GM23338 (cell line): ENCODE measurements around the gene ADAT2. TPM values are rescaled to one million over a fixed set of nuclear protein-coding genes. Genes with fewer than 3 reads are reported as not detected.

Experiments
- ATAC-seq: fragments of 200-7000 bp; cut with Tn5 transposase; 3 replicates; pipeline ENCODE4 v1.9.1; 2020
- DNase-seq: peaks from one replicate; pipeline ENCODE4 v3.0.0-alpha.2; 2015; ENCODE audit warnings: low spot score
- H2AFZ ChIP-seq: fragments of 200-600 bp; sonication (generic); 2 replicates; pipeline ENCODE4 v1.8.0; 2016; ENCODE audit warnings: antibody characterized with exemption, mild to moderate bottlenecking, moderate library complexity
- H3F3A ChIP-seq: fragments of 200-600 bp; sonication (generic); replicated peaks from 2 replicates; pipeline ENCODE4 v1.8.0; 2017; ENCODE audit warnings: antibody characterized with exemption, mixed run types, low read depth
- H3K27ac ChIP-seq: fragments of 200-600 bp; sonication (generic); 2 replicates; pipeline ENCODE4 v1.6.1; 2016; ENCODE audit warnings: low read depth
- H3K27me3 ChIP-seq: fragments of 200-600 bp; sonication (generic); 2 replicates; pipeline ENCODE4 v1.8.0; 2016; ENCODE audit warnings: mild to moderate bottlenecking, mixed run types, moderate library complexity; ENCODE audit not compliant: insufficient read depth
- H3K36me3 ChIP-seq: fragments of 200-600 bp; sonication (generic); 2 replicates; pipeline ENCODE4 v1.8.0; 2016; ENCODE audit warnings: mild to moderate bottlenecking; ENCODE audit not compliant: insufficient read depth
- H3K4me1 ChIP-seq: fragments of 200-600 bp; sonication (generic); 2 replicates; pipeline ENCODE4 v1.8.0; 2016; ENCODE audit warnings: mild to moderate bottlenecking, moderate library complexity; ENCODE audit not compliant: insufficient read depth
- H3K4me2 ChIP-seq: fragments of 200-600 bp; sonication (generic); 2 replicates; pipeline ENCODE4 v1.7.1; 2017; ENCODE audit warnings: mixed run types
- H3K4me3 ChIP-seq: fragments of 200-600 bp; sonication (generic); 2 replicates; pipeline ENCODE4 v1.6.1; 2016; ENCODE audit warnings: mixed run types
- H3K79me2 ChIP-seq: fragments of 200-600 bp; sonication (generic); replicated peaks from 2 replicates; pipeline ENCODE4 v1.8.0; 2017; ENCODE audit warnings: mild to moderate bottlenecking; ENCODE audit not compliant: insufficient read depth
- H3K9me2 ChIP-seq: fragments of 200-600 bp; sonication (generic); 2 replicates; pipeline ENCODE4 v1.8.0; 2017; ENCODE audit not compliant: insufficient read depth
- H4K20me1 ChIP-seq: fragments of 200-600 bp; sonication (generic); replicated peaks from 2 replicates; pipeline ENCODE4 v1.8.0; 2017; ENCODE audit warnings: mild to moderate bottlenecking; ENCODE audit not compliant: insufficient read depth
- H3K27ac Mint-ChIP-seq: 2 replicates; pipeline ENCODE4 v1.8.0; 2020; ENCODE audit warnings: inconsistent platforms, mild to moderate bottlenecking, moderate library complexity, mixed read lengths
- H3K27me3 Mint-ChIP-seq: 3 replicates; pipeline ENCODE4 v1.8.0; 2022; ENCODE audit warnings: low read depth, mild to moderate bottlenecking, moderate library complexity, mixed read lengths, inconsistent platforms; ENCODE audit not compliant: insufficient read depth, poor library complexity
- H3K36me3 Mint-ChIP-seq: 3 replicates; pipeline ENCODE4 v1.8.0; 2021; ENCODE audit warnings: low read depth, mild to moderate bottlenecking, inconsistent platforms, moderate library complexity, mixed read lengths
- H3K4me1 Mint-ChIP-seq: 3 replicates; pipeline ENCODE4 v1.8.0; 2020; ENCODE audit warnings: mild to moderate bottlenecking, inconsistent platforms, mixed read lengths
- H3K4me3 Mint-ChIP-seq: 3 replicates; pipeline ENCODE4 v1.8.0; 2021; ENCODE audit warnings: moderate library complexity, mild to moderate bottlenecking, inconsistent platforms, mixed read lengths
- H3K9me3 Mint-ChIP-seq: 3 replicates; pipeline ENCODE4 v1.8.0; 2020; ENCODE audit warnings: moderate library complexity, mild to moderate bottlenecking, inconsistent platforms, mixed read lengths
- CREB1 ChIP-seq: fragments of 250-450 bp; sonication (Bioruptor Pico); IDR thresholded peaks from 2 replicates; pipeline ENCODE4 v1.5.0; 2020; ENCODE audit warnings: low read depth, mild to moderate bottlenecking, moderate library complexity
- EZH2 ChIP-seq: fragments of 200-600 bp; sonication (generic); IDR thresholded peaks from one replicate; pipeline ENCODE4 v1.8.0; 2017; ENCODE audit warnings: antibody characterized with exemption, mild to moderate bottlenecking, low read depth; ENCODE audit not compliant: unreplicated experiment
- EZH2phosphoT487 ChIP-seq: fragments of 200-600 bp; sonication (generic); IDR thresholded peaks from one replicate; pipeline ENCODE4 v1.8.1; 2018; ENCODE audit warnings: antibody characterized with exemption; ENCODE audit not compliant: unreplicated experiment
- POLR2AphosphoS5 ChIP-seq: IDR thresholded peaks from 2 replicates; pipeline ENCODE4 v1.6.1; 2016; ENCODE audit warnings: antibody characterized with exemption, low read depth
- polyA plus RNA-seq: library from polyadenylated mRNA; unstranded; fragments of >200 nt; fragmentation: Nextera tagmentation; extraction: Ambion mirVana; gene quantifications from 2 replicates; pipeline ENCODE4 v1.2.1, GENCODE V29; 2016
- total RNA-seq: library from RNA; depleted of rRNA; stranded (reverse); fragments of >200 nt; shearing (Covaris generic); gene quantifications from 2 replicates; pipeline ENCODE4 v1.2.3, GENCODE V29; 2014
- TF ChIP-seq, protein P1 (sequence below), 2 experiments: fragments of 200-600 bp in 1 of 2; sonication (generic) in 1 of 2; conservative IDR thresholded peaks; 2 replicates each; pipeline versions ENCODE4 v1.5.1 to v1.6.1; 2016 to 2017; ENCODE audit warnings: antibody characterized with exemption in 2 of 2, low read depth in 2 of 2, mild to moderate bottlenecking in 2 of 2, moderate library complexity in 1 of 2
- TF ChIP-seq, protein P2 (sequence below): IDR thresholded peaks from one replicate; pipeline ENCODE4 v1.6.1; 2018; ENCODE audit warnings: antibody characterized with exemption; ENCODE audit not compliant: unreplicated experiment
- TF ChIP-seq, protein P3 (sequence below): fragments of 250-450 bp; sonication (Bioruptor Pico); IDR thresholded peaks from 2 replicates; pipeline ENCODE4 v1.5.0; 2020; ENCODE audit warnings: mild to moderate bottlenecking, moderate library complexity

ADAT2 gene
- total and polyA plus RNA-seq, 2 experiments from 2014 or later: 7.4 to 13.7 TPM

GRCh38 chr6:143399176-143399575 is 51.3 kb downstream of the ADAT2 start:
- H4K20me1 ChIP-seq: no peaks in the 10 kb centered on the region
- Mint-ChIP-seq H3K27ac (no peak overlapping the region), H3K9me3 (no peaks in the 10 kb centered on the region), H3K4me3 (no peak overlapping the region), H3K27me3 (no peaks in the 10 kb centered on the region), H3K4me1 (peaks cover 35% of the 10 kb centered on the region), H3K36me3 (no peaks in the 10 kb centered on the region)
- no peak for ATAC-seq
- H3K27me3 ChIP-seq: no peaks in the 10 kb centered on the region
- H3K27ac ChIP-seq: no peak overlapping the region
- 0 out of 2 replicates have a peak, but pooled peaks cover 5% of the 10 kb centered on the region for H3K9me2 ChIP-seq
- H2AFZ ChIP-seq: peak overlapping the region; percentile 81
- TF ChIP-seq, protein P1, sequence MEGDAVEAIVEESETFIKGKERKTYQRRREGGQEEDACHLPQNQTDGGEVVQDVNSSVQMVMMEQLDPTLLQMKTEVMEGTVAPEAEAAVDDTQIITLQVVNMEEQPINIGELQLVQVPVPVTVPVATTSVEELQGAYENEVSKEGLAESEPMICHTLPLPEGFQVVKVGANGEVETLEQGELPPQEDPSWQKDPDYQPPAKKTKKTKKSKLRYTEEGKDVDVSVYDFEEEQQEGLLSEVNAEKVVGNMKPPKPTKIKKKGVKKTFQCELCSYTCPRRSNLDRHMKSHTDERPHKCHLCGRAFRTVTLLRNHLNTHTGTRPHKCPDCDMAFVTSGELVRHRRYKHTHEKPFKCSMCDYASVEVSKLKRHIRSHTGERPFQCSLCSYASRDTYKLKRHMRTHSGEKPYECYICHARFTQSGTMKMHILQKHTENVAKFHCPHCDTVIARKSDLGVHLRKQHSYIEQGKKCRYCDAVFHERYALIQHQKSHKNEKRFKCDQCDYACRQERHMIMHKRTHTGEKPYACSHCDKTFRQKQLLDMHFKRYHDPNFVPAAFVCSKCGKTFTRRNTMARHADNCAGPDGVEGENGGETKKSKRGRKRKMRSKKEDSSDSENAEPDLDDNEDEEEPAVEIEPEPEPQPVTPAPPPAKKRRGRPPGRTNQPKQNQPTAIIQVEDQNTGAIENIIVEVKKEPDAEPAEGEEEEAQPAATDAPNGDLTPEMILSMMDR (conservative IDR thresholded peaks at IDR 0.05; ENCODE audit: low read depth in 2 of 2): no peak
- TF ChIP-seq POLR2AphosphoS5 (no peak), EZH2 (no peak), EZH2phosphoT487 (no peak), CREB1 (CRISPR knock-in tag) (no peak)
- TF ChIP-seq, protein P2, sequence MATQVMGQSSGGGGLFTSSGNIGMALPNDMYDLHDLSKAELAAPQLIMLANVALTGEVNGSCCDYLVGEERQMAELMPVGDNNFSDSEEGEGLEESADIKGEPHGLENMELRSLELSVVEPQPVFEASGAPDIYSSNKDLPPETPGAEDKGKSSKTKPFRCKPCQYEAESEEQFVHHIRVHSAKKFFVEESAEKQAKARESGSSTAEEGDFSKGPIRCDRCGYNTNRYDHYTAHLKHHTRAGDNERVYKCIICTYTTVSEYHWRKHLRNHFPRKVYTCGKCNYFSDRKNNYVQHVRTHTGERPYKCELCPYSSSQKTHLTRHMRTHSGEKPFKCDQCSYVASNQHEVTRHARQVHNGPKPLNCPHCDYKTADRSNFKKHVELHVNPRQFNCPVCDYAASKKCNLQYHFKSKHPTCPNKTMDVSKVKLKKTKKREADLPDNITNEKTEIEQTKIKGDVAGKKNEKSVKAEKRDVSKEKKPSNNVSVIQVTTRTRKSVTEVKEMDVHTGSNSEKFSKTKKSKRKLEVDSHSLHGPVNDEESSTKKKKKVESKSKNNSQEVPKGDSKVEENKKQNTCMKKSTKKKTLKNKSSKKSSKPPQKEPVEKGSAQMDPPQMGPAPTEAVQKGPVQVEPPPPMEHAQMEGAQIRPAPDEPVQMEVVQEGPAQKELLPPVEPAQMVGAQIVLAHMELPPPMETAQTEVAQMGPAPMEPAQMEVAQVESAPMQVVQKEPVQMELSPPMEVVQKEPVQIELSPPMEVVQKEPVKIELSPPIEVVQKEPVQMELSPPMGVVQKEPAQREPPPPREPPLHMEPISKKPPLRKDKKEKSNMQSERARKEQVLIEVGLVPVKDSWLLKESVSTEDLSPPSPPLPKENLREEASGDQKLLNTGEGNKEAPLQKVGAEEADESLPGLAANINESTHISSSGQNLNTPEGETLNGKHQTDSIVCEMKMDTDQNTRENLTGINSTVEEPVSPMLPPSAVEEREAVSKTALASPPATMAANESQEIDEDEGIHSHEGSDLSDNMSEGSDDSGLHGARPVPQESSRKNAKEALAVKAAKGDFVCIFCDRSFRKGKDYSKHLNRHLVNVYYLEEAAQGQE: no peak
- TF ChIP-seq, protein P3, sequence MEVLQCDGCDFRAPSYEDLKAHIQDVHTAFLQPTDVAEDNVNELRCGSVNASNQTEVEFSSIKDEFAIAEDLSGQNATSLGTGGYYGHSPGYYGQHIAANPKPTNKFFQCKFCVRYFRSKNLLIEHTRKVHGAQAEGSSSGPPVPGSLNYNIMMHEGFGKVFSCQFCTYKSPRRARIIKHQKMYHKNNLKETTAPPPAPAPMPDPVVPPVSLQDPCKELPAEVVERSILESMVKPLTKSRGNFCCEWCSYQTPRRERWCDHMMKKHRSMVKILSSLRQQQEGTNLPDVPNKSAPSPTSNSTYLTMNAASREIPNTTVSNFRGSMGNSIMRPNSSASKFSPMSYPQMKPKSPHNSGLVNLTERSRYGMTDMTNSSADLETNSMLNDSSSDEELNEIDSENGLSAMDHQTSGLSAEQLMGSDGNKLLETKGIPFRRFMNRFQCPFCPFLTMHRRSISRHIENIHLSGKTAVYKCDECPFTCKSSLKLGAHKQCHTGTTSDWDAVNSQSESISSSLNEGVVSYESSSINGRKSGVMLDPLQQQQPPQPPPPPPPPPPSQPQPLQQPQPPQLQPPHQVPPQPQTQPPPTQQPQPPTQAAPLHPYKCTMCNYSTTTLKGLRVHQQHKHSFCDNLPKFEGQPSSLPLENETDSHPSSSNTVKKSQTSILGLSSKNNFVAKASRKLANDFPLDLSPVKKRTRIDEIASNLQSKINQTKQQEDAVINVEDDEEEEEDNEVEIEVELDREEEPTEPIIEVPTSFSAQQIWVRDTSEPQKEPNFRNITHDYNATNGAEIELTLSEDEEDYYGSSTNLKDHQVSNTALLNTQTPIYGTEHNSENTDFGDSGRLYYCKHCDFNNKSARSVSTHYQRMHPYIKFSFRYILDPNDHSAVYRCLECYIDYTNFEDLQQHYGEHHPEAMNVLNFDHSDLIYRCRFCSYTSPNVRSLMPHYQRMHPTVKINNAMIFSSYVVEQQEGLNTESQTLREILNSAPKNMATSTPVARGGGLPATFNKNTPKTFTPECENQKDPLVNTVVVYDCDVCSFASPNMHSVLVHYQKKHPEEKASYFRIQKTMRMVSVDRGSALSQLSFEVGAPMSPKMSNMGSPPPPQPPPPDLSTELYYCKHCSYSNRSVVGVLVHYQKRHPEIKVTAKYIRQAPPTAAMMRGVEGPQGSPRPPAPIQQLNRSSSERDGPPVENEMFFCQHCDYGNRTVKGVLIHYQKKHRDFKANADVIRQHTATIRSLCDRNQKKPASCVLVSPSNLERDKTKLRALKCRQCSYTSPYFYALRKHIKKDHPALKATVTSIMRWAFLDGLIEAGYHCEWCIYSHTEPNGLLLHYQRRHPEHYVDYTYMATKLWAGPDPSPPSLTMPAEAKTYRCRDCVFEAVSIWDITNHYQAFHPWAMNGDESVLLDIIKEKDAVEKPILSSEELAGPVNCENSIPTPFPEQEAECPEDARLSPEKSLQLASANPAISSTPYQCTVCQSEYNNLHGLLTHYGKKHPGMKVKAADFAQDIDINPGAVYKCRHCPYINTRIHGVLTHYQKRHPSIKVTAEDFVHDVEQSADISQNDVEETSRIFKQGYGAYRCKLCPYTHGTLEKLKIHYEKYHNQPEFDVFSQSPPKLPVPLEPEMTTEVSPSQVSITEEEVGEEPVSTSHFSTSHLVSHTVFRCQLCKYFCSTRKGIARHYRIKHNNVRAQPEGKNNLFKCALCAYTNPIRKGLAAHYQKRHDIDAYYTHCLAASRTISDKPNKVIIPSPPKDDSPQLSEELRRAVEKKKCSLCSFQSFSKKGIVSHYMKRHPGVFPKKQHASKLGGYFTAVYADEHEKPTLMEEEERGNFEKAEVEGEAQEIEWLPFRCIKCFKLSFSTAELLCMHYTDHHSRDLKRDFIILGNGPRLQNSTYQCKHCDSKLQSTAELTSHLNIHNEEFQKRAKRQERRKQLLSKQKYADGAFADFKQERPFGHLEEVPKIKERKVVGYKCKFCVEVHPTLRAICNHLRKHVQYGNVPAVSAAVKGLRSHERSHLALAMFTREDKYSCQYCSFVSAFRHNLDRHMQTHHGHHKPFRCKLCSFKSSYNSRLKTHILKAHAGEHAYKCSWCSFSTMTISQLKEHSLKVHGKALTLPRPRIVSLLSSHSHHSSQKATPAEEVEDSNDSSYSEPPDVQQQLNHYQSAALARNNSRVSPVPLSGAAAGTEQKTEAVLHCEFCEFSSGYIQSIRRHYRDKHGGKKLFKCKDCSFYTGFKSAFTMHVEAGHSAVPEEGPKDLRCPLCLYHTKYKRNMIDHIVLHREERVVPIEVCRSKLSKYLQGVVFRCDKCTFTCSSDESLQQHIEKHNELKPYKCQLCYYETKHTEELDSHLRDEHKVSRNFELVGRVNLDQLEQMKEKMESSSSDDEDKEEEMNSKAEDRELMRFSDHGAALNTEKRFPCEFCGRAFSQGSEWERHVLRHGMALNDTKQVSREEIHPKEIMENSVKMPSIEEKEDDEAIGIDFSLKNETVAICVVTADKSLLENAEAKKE (CRISPR knock-in tag): no peak
- no peaks in the 10 kb centered on the region for H3K36me3 ChIP-seq
- 0 out of 2 replicates have a peak overlapping the region, but pooled peaks have one; percentile 27 for H3K4me2 ChIP-seq
- H3F3A ChIP-seq: no peaks in the 10 kb centered on the region
- peaks cover 40% of the 10 kb centered on the region for H3K4me1 ChIP-seq
- H3K4me3 ChIP-seq: no peak overlapping the region
- peak; percentile 10 for DNase-seq
- H3K79me2 ChIP-seq: no peaks in the 10 kb centered on the region
